Duodenal mucosa (tissue), 2 donors: ENCODE data around the gene FKTN.
"Not testable (repeated sequence)": the region's sequence is repeated elsewhere in the genome, so short reads cannot be mapped to it uniquely, and the experiment has no call there.

ENCODE experiments used
- H3K27ac ChIP-seq: one replicate; pipeline ENCODE4 v1.7.0; 2013; ENCODE audit warnings: low read depth, low read length
- H3K27me3 ChIP-seq, 2 donors: one replicate each; pipeline ENCODE4 v1.7.0; 2013; ENCODE audit warnings: low read length in 2 of 2, control low read depth in 1 of 2; ENCODE audit not compliant: insufficient read depth in 2 of 2, control insufficient read depth in 1 of 2
- H3K36me3 ChIP-seq, 2 donors: one replicate each; pipeline ENCODE4 v1.7.0; 2013; ENCODE audit warnings: low read length in 2 of 2, control low read depth in 1 of 2; ENCODE audit not compliant: insufficient read depth in 2 of 2, control insufficient read depth in 1 of 2
- H3K4me1 ChIP-seq, 2 donors: one replicate each; pipeline ENCODE4 v1.7.0; 2013; ENCODE audit warnings: low read length in 2 of 2, control low read depth in 1 of 2; ENCODE audit not compliant: insufficient read depth in 2 of 2, control insufficient read depth in 1 of 2
- H3K4me3 ChIP-seq, 2 donors: one replicate each; pipeline ENCODE4 v1.7.0; 2013; ENCODE audit warnings: low read length in 2 of 2, low read depth in 1 of 2
- H3K9ac ChIP-seq, 2 donors: one replicate each; pipeline ENCODE4 v1.7.0; 2013; ENCODE audit warnings: low read length in 2 of 2, low read depth in 1 of 2
- H3K9me3 ChIP-seq, 2 donors: one replicate each; pipeline ENCODE4 v1.7.0; 2013; ENCODE audit warnings: low read length in 2 of 2, control low read depth in 1 of 2; ENCODE audit not compliant: control insufficient read depth in 1 of 2

The FKTN gene

GRCh38 chr9:105535920-105536668 lies 21.8 kb upstream of the FKTN start:
- H3K9ac ChIP-seq = no peak overlapping the region
- H3K4me3 ChIP-seq = no peak overlapping the region
- no peak overlapping the region for H3K27ac ChIP-seq
- no peaks in the 10 kb centered on the region for H3K27me3 ChIP-seq
- peaks cover 4 to 11% of the 10 kb centered on the region in 2 donors for H3K4me1 ChIP-seq
- no peaks in the 10 kb centered on the region for H3K9me3 ChIP-seq
- H3K36me3 ChIP-seq = peaks cover 0 to 5% of the 10 kb centered on the region in 2 donors

GRCh38 chr9:105539452-105539851 lies 18.5 kb upstream of the FKTN start:
- Histone ChIP-seq H3K27me3 (no peaks in the 10 kb centered on the region), H3K4me1 (no peaks in the 10 kb centered on the region), H3K27ac (no peak overlapping the region), H3K9ac (no peak overlapping the region), H3K9me3 (no peaks in the 10 kb centered on the region), H3K4me3 (no peak overlapping the region), H3K36me3 (peaks cover 0 to 5% of the 10 kb centered on the region in 2 donors)

DNA sequence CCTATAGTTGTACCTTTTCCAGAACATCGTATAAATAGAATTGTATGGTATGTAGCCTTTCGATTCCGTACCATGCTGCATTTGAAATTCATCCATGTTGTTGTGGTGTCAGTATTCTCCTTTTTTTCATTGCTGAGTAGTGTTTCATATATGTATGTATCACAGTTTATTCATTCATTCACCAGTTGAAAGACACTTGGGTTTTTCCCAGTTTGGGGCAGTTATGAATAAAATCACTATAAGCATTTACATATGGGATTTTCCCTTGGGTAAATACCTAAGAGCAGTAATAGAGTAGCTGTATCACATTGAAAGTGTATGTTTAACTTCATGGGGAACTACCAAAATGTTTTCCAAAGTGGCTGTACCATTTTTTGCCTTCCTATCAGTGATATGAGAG lies 16.1 kb upstream of the FKTN start:
- Histone ChIP-seq H3K27ac (no peak overlapping the region), H3K9ac (no peak overlapping the region), H3K4me3 (no peak overlapping the region), H3K9me3 (no peaks in the 10 kb centered on the region), H3K4me1 (no peaks in the 10 kb centered on the region), H3K36me3 (peaks cover 0 to 5% of the 10 kb centered on the region in 2 donors), H3K27me3 (no peaks in the 10 kb centered on the region)

DNA sequence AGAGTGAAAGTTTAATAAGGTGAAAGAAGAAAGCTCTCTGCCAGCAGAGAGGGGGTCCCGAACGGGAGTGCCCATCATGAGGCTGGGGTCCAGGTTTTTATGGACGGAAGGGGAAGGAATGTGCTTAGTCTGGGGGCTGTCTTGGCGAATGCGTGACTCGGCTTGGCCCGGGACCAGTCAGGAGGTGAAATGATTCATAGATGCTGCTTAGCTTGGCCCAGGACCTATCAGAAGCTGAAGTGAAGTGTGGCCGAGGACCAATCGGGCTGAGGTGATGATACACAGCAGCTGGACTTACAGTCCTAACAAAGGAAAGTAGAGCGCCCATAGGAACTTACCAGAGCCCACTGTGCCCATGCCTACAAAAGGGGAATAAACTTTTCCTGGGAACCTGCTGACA lies 3.9 kb upstream of the FKTN start:
- Histone ChIP-seq H3K9ac (no peak overlapping the region), H3K4me3 (no peak overlapping the region), H3K4me1 (peaks cover 4 to 6% of the 10 kb centered on the region in 2 donors), H3K9me3 (no peaks in the 10 kb centered on the region), H3K27me3 (no peaks in the 10 kb centered on the region), H3K36me3 (no peaks in the 10 kb centered on the region), H3K27ac (no peak overlapping the region)

- Histone ChIP-seq H3K36me3 (no peaks in the 10 kb centered on the region), H3K27me3 (no peaks in the 10 kb centered on the region), H3K27ac (no peak overlapping the region)
Measured at GRCh38 chr9:105572455-105572854, 14.5 kb downstream of the FKTN start.

DNA sequence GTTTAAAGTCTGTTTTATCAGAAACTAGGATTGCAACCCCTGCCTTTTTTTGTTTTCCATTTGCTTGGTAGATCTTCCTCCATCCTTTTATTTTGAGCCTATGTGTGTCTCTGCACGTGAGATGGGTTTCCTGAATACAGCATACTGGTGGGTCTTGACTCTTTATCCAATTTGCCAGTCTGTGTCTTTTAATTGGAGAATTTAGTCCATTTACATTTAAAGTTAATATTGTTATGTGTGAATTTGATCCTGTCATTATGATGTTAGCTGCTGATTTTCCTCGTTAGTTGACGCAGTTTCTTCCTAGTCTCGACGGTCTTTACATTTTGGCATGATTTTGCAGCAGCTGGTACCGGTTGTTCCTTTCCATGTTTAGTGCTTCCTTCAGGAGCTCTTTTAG lies 22.0 kb downstream of the FKTN start:
- H3K36me3 ChIP-seq, H3K9ac ChIP-seq, H3K4me3 ChIP-seq, H3K4me1 ChIP-seq, H3K9me3 ChIP-seq, H3K27ac ChIP-seq, H3K27me3 ChIP-seq: not testable (repeated sequence)

More at GRCh38 chr9:105572455-105572854, 14.5 kb downstream of the FKTN start:
- no peak overlapping the region for H3K9ac ChIP-seq
- peaks cover 2 to 9% of the 10 kb centered on the region in 2 donors for H3K9me3 ChIP-seq
- H3K4me1 ChIP-seq = no peaks in the 10 kb centered on the region
- H3K4me3 ChIP-seq = no peak overlapping the region

DNA sequence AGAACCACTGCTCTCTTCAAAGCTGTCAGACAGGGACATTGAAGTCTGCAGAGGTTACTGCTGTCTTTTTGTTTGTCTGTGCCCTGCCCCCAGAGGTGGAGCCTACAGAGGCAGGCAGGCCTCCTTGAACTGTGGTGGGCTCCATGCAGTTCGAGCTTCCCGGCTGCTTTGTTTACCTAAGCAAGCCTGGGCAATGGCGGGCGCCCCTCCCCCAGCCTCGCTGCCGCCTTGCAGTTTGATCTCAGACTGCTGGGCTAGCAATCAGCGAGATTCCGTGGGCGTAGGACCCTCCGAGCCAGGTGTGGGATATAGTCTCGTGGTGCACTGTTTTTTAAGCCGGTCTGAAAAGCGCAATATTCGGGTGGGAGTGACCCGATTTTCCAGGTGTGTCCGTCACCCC lies 23.6 kb downstream of the FKTN start:
- H3K4me3 ChIP-seq, H3K9ac ChIP-seq, H3K9me3 ChIP-seq, H3K36me3 ChIP-seq, H3K27me3 ChIP-seq, H3K4me1 ChIP-seq, H3K27ac ChIP-seq: not testable (repeated sequence)

DNA sequence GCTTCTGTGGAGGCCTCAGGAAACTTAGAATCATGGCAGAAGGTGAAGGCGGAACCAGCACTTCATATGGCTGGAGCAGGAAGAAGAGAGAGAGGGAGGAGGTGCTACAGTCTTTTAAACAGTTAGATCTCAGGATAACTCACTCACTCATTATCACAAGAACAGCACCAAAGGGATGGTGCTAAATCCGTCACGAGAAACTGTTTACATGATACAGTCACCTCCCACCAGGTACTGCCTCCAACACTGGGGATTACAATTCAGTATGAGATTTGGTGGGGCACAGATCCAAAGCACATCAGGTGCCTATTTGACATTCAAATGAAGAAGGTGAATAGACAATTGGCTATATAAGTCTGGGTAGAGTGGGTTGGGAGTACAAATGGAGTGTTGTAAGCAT lies 35.2 kb downstream of the FKTN start:
- Histone ChIP-seq H3K9me3 (peaks cover 10 to 11% of the 10 kb centered on the region in 2 donors), H3K4me3 (no peak overlapping the region), H3K27me3 (no peaks in the 10 kb centered on the region), H3K36me3 (peaks cover 3 to 6% of the 10 kb centered on the region in 2 donors), H3K4me1 (no peaks in the 10 kb centered on the region), H3K27ac (no peak overlapping the region), H3K9ac (no peak overlapping the region)

- no peak overlapping the region for H3K27ac ChIP-seq
- H3K36me3 ChIP-seq = peaks cover 0 to 6% of the 10 kb centered on the region in 2 donors
- no peaks in the 10 kb centered on the region for H3K9me3 ChIP-seq
- no peaks in the 10 kb centered on the region for H3K27me3 ChIP-seq
- H3K4me1 ChIP-seq = no peaks in the 10 kb centered on the region
- H3K9ac ChIP-seq = no peak overlapping the region
- no peak overlapping the region for H3K4me3 ChIP-seq
Measured at GRCh38 chr9:105608721-105609598, 51.0 kb downstream of the FKTN start.

DNA sequence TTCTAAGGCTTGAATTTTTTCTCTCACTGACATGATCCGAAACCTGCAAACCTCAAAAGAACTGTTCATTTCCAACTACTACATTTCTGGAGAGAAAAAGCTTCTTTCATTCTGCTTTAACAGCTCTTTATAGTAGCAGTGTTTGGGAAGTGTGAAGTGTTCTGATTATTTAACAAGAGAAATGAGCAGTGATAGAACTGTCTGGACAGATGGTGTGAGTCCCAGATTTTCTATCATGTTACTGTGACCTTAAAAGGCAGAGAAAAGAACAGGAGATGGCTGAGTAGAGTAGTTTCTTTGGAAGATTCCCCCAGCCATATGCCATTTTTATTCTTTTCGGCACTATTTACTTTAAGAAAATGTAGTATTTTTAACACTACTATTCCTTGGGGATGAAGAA lies 63.1 kb downstream of the FKTN start:
- Histone ChIP-seq H3K9ac (no peak overlapping the region), H3K9me3 (no peaks in the 10 kb centered on the region), H3K36me3 (peaks cover 0 to 5% of the 10 kb centered on the region in 2 donors), H3K4me3 (no peak overlapping the region), H3K27ac (no peak overlapping the region), H3K27me3 (no peaks in the 10 kb centered on the region), H3K4me1 (no peaks in the 10 kb centered on the region)
